Vagina (tissue), 2 donors: Measurements from ENCODE around the gene PRKCI.

ENCODE experiments used
- POLR2A ChIP-seq, 2 donors: fragments of 450-650 bp; IDR thresholded peaks; one replicate each; pipeline ENCODE4 v1.6.1; 2017; ENCODE audit warnings: antibody characterized with exemption in 2 of 2, mild to moderate bottlenecking in 2 of 2, moderate library complexity in 2 of 2
- POLR2AphosphoS5 ChIP-seq, 2 donors: sonication (generic); formaldehyde crosslinking; IDR thresholded peaks; one replicate each; pipeline ENCODE4 v1.9.0; 2017; ENCODE audit warnings: antibody characterized with exemption in 2 of 2, mild to moderate bottlenecking in 2 of 2, low read depth in 1 of 2; ENCODE audit not compliant: insufficient read depth in 1 of 2
- TF ChIP-seq, protein P1 (sequence below), 3 experiments: fragments of 450-650 bp in 2 of 3; fragments of 200-600 bp in 1 of 3; sonication (generic) in 1 of 3; IDR thresholded peaks; one replicate each; pipeline ENCODE4 v1.5.1; 2017 to 2019; ENCODE audit warnings: antibody characterized with exemption in 3 of 3, mild to moderate bottlenecking in 2 of 3, moderate library complexity in 2 of 3

DNA sequence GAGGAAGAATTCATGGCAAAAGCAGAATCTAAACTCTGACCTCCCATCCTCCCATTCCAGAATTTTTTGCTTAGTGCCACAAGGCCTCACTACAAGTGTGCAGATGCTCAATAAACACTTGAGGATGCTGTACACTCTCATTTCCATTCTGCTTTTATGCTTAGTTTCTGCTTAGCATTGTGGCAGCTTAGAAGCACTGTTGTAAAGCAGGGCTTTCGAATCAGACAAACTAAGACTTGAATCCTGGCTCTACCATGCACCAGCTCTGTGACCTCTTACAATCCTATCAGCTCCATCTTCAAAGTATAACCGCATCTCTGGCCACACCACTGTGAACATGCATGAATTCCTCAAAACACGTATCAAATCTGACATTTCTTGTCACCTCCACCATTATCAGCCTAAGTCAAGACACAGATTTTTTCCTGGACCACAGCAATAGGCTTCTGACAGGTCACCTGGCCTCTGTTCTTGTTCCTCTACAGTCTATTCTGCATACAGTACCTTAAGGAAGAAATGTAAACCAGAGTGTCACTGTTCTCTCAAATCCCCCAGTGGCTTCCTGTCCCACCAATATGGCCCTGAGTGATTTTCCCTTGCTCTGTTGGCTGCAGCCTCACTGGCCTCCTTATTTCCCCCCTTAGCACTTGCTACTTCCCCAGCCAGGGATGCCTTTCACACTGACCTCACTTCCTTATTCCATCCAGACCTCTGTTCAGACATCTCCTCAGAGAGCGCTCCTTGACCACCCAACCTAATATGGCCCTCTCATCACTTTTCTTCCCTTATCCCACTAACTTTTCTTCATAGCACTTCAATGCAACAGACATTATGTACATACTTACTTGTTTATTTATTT is 32.6 kb upstream of the PRKCI start:
- TF ChIP-seq, protein P1, sequence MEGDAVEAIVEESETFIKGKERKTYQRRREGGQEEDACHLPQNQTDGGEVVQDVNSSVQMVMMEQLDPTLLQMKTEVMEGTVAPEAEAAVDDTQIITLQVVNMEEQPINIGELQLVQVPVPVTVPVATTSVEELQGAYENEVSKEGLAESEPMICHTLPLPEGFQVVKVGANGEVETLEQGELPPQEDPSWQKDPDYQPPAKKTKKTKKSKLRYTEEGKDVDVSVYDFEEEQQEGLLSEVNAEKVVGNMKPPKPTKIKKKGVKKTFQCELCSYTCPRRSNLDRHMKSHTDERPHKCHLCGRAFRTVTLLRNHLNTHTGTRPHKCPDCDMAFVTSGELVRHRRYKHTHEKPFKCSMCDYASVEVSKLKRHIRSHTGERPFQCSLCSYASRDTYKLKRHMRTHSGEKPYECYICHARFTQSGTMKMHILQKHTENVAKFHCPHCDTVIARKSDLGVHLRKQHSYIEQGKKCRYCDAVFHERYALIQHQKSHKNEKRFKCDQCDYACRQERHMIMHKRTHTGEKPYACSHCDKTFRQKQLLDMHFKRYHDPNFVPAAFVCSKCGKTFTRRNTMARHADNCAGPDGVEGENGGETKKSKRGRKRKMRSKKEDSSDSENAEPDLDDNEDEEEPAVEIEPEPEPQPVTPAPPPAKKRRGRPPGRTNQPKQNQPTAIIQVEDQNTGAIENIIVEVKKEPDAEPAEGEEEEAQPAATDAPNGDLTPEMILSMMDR (IDR thresholded peaks at IDR 0.05), result no peak
- no peak for TF ChIP-seq POLR2A (IDR thresholded peaks at IDR 0.05)
- TF ChIP-seq POLR2AphosphoS5 (IDR thresholded peaks at IDR 0.05; ENCODE audit: insufficient read depth in 1 of 2, low read depth in 1 of 2), result no peak
